SK-N-MC (cell line): Measurements from ENCODE around the gene KCND2.

Source experiments
- EZH2 ChIP-seq: fragments of 200-600 bp; sonication (generic); IDR thresholded peaks from one replicate; pipeline ENCODE4 v1.6.1; 2017; ENCODE audit warnings: antibody characterized with exemption
- FOXP2 ChIP-seq: optimal IDR thresholded peaks from 2 replicates; pipeline ENCODE3; 2011; ENCODE audit warnings: mild to moderate bottlenecking, moderate library complexity; ENCODE audit not compliant: insufficient read depth; ENCODE audit errors: extremely low read length, control extremely low read depth
- POLR2AphosphoS5 ChIP-seq: IDR thresholded peaks from 2 replicates; pipeline ENCODE4 v1.6.1; 2012; ENCODE audit warnings: mild to moderate bottlenecking, low read depth, low read length, borderline replicate concordance

- TF ChIP-seq EZH2 (no peak), POLR2AphosphoS5 (no peak), FOXP2 (no peak)
Observed at GRCh38 chr7:120724955-120725354, 452.0 kb downstream of the KCND2 start.
